K562 (cell line): ENCODE data around the gene BOD1L1. TPM values are rescaled to one million over a fixed set of nuclear protein-coding genes. Genes with fewer than 3 reads are reported as not detected.
A peak's percentile ranks its signal among the peaks of the same experiment; 100 is the strongest.

Experiments used
- BRD9 ChIP-seq: fragments of 450-650 bp; IDR thresholded peaks from 2 replicates; pipeline ENCODE4 v1.6.1; 2018; ENCODE audit warnings: low read depth; ENCODE audit not compliant: partially characterized antibody
- DDX20 ChIP-seq: fragments of 450-650 bp; IDR thresholded peaks from 2 replicates; pipeline ENCODE4 v1.6.1; 2016; ENCODE audit warnings: missing genetic modification characterization, low read depth, mild to moderate bottlenecking, missing compliant biosample characterization, moderate library complexity
- EP400 ChIP-seq: fragments of 450-650 bp; IDR thresholded peaks from 2 replicates; pipeline ENCODE4 v1.6.1; 2017; ENCODE audit warnings: antibody characterized with exemption, mild to moderate bottlenecking, moderate library complexity
- MAX ChIP-seq: sonication (generic); formaldehyde crosslinking; IDR thresholded peaks from 2 replicates; pipeline ENCODE4 v1.9.0; 2022; ENCODE audit warnings: mild to moderate bottlenecking, missing genetic modification reagents
- NFYB ChIP-seq: IDR thresholded peaks from 2 replicates; pipeline ENCODE4 v1.6.1; 2011; ENCODE audit warnings: mild to moderate bottlenecking, moderate library complexity; ENCODE audit not compliant: insufficient read length; ENCODE audit errors: extremely low read depth
- NKRF ChIP-seq: fragments of 450-650 bp; IDR thresholded peaks from 2 replicates; pipeline ENCODE4 v1.6.1; 2016; ENCODE audit warnings: borderline replicate concordance
- POLR2G ChIP-seq: fragments of 200-400 bp; formaldehyde crosslinking; IDR thresholded peaks from 2 replicates; pipeline ENCODE4 v1.6.1; 2017; ENCODE audit warnings: low read depth, mild to moderate bottlenecking, antibody characterized with exemption, low read length, moderate library complexity
- SP1 ChIP-seq: sonication (generic); formaldehyde crosslinking; IDR thresholded peaks from 2 replicates; pipeline ENCODE4 v1.8.1; 2022; ENCODE audit warnings: mild to moderate bottlenecking, missing genetic modification reagents
- SREBF2 ChIP-seq: sonication (generic); formaldehyde crosslinking; IDR thresholded peaks from 2 replicates; pipeline ENCODE4 v1.4.0; 2020; ENCODE audit warnings: mild to moderate bottlenecking, missing genetic modification reagents
- TARDBP ChIP-seq: fragments of 450-650 bp; IDR thresholded peaks from 2 replicates; pipeline ENCODE4 v1.6.1; 2016
- THRAP3 ChIP-seq: fragments of 450-650 bp; IDR thresholded peaks from 2 replicates; pipeline ENCODE4 v1.6.1; 2016; ENCODE audit warnings: mild to moderate bottlenecking, inconsistent platforms, borderline replicate concordance
- WHSC1 ChIP-seq: IDR thresholded peaks from one replicate; pipeline ENCODE4 v1.6.1; 2012; ENCODE audit warnings: low read length, control low read depth, inconsistent platforms
- ZBTB12 ChIP-seq: fragments of 250-450 bp; sonication (Bioruptor Pico); IDR thresholded peaks from 2 replicates; pipeline ENCODE4 v1.4.0; 2020
- ZNF318 ChIP-seq, 2 experiments: fragments of 450-650 bp; IDR thresholded peaks; 2 replicates each; pipeline ENCODE4 v1.6.1; 2016; ENCODE audit warnings: mild to moderate bottlenecking in 2 of 2, borderline replicate concordance in 1 of 2, low read depth in 1 of 2, moderate library complexity in 1 of 2
- ZNF408 ChIP-seq: fragments of 250-450 bp; sonication (Bioruptor Pico); IDR thresholded peaks from 2 replicates; pipeline ENCODE4 v1.4.0; 2020; ENCODE audit warnings: low read depth, mild to moderate bottlenecking, moderate library complexity
- ZSCAN32 ChIP-seq: fragments of 450-650 bp; formaldehyde crosslinking; IDR thresholded peaks from 2 replicates; pipeline ENCODE4 v1.4.0; 2020; ENCODE audit warnings: mild to moderate bottlenecking, moderate library complexity
- polyA plus RNA-seq, 8 experiments: library from polyadenylated mRNA; depleted of rRNA in 4 of 8; stranded (reverse) in 5 of 8; unstranded in 3 of 8; fragments of >200 nt; fragmentation: Nextera tagmentation in 2 of 8; fragmentation: Illumina TruSeq in 1 of 8; extraction: Ambion mirVana in 2 of 8; extraction: Trizol in 1 of 8; gene quantifications; 2 replicates each; pipeline versions ENCODE4 v1.2.1 to v1.2.3, GENCODE V29; 2011 to 2014; ENCODE audit warnings: inconsistent platforms in 1 of 8, missing spikeins in 1 of 8
- total RNA-seq, 7 experiments: library from RNA; depleted of rRNA in 6 of 7; stranded (reverse); fragments of >200 nt in 6 of 7; fragmentation: Illumina TruSeq in 2 of 7; extraction: Trizol in 2 of 7; gene quantifications; 2 replicates each; pipeline versions ENCODE4 v1.2.1 to v1.2.3, GENCODE V29; 2011 to 2021; ENCODE audit warnings: low replicate concordance in 1 of 7

Gene BOD1L1
- total and polyA plus RNA-seq, 9 of the 15 experiments (the other 6 are each of a cell fraction or from before 2014, with no cell fraction given), result 4.8 to 23.2 (median 17.7) TPM

GRCh38 chr4:13544606-13545393 lies 82.7 kb downstream of the BOD1L1 start (continued):
- no peak for TF ChIP-seq THRAP3
- TF ChIP-seq SREBF2, result 0 out of 2 replicates have a peak, but pooled peaks have one; percentile 25
- TF ChIP-seq BRD9, result no peak
- peak; percentile 75 for TF ChIP-seq POLR2G
- TF ChIP-seq NKRF, result no peak
- no peak for TF ChIP-seq TARDBP
- 0 out of 2 replicates have a peak, but pooled peaks have one; percentile 40 for TF ChIP-seq EP400
- TF ChIP-seq WHSC1, result no peak
- no peak for TF ChIP-seq ZSCAN32
- 0 out of 2 replicates have a peak, but pooled peaks have one; percentile 26 for TF ChIP-seq SP1 (CRISPR knock-in tag)
- no peak for TF ChIP-seq ZBTB12 (CRISPR knock-in tag)
- peak; percentile 59 for TF ChIP-seq MAX
- no peak for TF ChIP-seq ZNF318 (IDR thresholded peaks at IDR 0.05; ENCODE audit: borderline replicate concordance in 1 of 2, low read depth in 1 of 2)
- no peak for TF ChIP-seq ZNF408 (CRISPR knock-in tag)
- no peak for TF ChIP-seq DDX20 (tag)
- TF ChIP-seq NFYB, result no peak
